Measurements from ENCODE around the gene ATP10A.

Gene ATP10A

DNA sequence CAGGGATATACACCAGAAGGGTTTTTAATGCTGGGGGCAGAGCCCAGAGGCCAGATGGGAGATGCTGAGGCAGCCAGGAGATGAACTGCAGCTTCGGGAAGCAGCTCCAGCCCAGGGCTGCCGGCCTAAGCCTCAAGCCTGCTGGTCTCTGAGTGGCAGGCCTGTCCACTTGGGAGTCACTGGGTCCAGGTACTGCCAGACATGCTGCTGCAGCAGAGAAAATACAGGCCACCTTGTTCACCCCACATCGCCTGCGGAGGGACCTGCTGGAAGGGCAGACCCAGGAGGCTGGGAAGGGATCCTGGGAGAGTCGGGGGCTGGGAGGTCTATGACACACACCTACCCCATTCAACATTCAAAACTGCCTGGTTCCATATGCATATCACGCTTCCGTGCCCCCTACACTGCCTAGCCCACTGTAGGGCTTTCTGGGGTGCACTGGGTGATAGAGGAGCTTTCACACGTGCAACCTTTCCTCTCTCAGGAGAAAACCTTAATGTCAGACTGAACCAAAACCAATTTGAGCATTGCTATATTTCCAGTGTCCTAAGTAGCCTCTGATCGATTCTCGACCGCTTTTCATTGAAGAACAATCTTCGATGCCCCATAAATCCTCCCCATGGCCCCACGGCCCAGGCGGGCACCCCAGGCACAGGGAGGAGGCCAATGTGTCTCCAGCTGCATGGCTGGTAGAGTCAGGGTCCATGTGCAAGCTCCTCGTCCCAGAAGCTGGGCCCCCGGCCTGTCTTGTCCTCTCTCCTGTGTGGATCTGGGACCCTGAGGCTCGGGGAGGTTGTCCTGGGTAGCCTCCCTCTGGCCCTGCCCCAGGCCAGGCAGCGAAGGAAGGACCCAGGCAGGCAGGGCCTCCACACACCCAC, 147.4 kb downstream of the ATP10A start:
- DNase-seq: no peak

DNA sequence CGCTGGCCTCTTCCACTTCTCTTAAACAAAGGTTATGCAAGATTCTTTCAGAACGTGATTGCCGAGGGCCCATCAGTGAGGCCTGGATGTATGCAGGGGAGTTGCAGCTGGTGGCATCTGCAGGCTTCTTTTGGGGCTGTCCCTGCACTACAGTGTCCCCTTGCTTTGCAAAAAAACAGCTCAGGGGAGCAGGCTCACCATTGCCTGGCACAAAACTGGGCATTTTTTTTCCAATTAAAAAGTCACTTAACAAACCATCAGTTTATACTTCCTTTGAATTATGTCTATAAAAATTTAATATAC, 148.6 kb downstream of the ATP10A start:
- no peak for DNase-seq

DNA sequence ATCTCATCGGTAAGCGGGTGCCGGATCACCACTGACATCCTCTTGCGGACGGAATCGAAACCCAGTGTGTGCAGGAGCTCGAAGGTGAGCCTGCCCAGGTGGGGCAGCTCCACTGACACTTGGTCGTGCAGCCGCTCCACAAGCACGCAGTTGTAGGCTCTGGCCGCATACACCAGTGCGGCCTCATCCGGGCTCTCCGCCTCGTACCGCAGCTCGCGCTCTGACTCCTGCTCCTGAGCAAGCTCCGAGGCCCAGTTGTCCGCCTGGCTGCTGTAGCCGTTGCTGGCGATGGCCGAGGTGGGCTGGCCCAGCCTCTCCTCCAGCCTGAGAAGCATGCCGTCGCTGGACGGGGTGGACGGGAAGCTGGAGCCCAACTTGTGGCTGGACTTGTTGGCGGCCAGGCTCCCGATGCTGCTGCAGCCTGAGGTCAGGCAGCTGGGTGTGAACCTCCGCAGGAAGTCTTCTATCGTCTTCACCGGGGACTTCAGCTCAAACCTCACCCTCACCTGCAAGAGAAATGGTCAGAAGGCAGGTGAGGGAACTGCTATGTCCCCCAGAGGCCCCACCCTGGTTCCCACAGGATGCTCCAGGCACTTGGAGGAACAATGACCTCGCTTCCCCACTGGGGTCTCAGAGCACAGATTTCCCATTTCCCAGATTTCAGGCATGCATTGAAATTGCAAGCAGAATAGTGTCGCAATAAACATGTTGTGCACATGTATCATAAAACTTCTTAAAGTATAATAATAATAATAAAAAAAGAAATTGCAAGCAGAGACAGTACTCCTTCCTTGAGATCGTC, 149.2 kb downstream of the ATP10A start:
- no peak for DNase-seq

DNA sequence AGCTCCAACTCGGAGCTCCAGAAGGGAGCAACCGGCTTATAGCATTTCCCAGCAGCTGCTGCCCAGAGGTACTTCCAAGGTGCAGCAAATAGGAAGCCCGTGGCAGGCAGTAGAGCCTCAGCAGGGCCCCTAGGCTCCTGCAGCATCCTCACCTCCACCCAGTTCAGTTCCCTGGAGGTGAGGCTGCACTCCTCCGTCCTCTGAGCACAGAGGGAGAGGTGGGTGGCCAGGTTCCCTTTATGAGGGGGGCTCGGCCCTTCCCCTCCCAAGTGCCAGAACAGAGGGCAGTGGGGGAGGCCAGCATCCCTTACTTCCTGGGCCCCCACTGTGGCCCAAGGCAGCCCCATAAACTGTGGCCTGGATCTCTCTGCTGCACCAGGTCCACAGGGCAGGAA, 150.2 kb downstream of the ATP10A start:
- DNase-seq: no peak

DNA sequence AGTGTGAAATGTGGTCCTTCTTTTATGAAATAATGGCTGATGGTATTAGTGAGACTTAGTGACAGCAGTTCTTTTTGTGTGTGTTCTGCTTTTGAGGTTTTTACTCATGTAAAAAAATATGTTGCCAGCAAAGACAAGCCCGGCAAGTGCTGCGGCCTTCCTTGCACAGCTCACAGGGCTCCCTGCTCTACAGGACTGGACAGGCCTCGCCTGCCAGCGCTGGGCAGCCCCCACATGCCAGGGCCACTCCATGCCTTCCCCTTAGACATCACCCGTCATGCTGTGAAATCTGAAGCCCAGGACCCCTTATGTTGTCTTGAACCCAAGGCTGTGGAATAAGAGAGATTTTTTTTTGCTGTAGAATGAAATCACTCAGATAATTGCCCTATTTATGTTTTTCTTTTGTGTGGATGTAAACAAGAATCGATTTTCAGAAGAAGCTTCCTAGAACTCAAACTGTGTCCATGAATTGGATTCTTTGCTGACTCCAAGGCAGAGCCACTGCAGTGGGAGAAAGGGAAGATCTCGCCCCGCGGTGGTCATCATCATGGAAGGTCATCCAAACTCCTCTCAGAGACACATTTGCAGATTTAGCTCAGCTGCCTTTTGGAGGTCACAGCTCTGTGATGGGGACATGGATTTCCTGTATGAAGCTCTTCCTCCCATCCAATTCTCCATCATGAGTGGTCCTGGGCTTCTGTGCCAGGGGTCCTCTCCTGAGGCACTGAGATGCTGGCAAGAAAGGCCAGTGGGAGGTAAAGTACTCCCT, 150.8 kb downstream of the ATP10A start:
- DNase-seq: no peak

DNA sequence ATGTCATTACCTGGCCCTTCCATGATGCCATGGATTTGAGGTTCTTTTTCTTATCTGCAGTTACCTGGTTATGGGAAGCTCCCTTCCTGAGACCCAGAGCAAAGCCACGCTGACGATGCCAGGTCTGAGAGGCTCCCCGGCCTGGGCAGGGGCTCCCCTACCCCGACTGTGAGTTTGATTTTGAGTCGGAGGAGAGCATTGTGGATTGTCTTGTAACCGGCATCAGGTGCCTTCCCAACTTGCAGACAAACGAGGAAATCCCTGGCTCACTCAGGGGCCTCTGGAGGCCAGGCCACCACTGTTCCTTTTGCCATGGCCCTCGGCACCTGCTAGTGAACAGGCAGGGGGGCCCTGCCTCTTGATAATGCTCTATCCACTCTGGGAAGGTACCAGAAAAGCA, 151.4 kb downstream of the ATP10A start:
- no peak for DNase-seq

DNA sequence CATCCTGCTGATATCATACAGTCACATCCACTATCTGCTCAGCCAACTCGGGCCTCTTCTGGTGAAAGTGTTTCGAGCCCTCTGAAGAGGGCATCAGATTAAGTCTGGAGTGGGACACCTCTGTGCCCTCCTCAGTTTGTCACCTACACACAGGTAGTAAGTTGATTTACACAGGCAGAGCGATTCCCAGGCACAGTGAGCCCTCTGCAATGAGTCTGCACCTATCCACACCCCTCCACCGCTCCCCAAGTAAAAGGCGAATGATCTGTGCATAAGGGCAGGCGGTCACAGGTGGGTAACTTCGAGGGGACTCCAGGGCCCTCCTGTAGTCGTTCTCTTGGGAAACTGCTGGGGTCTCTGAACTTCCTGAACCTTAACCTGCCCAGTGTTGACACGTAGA, 152.0 kb downstream of the ATP10A start:
- no peak for DNase-seq

DNA sequence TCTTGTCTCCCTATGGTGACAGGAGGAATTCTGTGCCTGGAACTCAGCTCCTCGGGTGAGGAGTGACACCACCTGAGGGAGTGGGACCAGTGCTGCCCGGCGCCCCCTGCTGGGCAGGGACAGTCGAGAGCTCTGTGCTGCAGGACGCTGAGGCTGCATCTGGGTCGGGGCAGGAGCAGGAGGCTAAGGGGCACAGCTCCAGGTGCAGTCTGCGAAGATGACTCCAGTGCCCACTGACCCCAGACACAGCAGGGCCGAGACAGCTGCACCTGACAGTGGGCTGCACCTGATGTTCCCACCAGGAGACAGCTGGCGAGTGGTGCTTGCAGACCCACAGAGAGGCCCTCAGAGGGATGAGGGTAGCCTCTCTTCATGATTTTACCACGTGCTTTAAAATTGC, 152.9 kb downstream of the ATP10A start:
- DNase-seq: no peak

DNA sequence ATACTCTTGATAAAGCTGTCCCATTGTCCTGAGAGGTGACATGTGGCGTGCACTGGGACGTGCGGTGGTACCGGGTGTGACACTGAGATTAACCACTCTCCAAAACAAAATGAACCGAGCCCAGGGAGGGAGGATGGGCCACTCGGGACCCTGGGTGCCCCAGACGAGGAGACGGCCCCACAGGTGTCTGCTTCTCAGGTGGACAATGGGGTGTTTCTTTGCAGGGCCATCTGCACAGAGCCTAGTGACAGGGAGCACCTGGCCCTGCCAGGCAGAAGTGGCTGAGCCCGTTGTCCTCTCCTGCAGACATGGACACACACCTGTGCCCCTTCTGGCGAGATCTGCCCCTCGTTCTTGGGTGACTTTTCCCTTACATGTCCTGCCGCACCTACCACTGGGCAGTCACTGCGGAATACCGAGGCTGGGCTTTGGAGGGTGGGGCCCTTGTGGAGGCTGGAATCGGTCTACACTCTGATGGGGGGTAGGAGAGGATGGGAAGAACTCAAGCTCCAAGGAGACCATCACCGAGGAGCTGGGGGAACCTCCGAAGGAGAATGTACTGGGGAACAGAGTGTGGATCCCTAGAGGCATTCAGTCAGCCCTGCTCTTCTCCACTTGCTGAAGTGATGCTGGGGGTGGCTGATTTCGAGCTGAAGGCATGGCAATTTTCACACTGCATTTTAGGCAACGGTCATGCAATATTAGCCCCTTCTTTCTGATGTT, 153.5 kb downstream of the ATP10A start:
- DNase-seq: no peak

DNA sequence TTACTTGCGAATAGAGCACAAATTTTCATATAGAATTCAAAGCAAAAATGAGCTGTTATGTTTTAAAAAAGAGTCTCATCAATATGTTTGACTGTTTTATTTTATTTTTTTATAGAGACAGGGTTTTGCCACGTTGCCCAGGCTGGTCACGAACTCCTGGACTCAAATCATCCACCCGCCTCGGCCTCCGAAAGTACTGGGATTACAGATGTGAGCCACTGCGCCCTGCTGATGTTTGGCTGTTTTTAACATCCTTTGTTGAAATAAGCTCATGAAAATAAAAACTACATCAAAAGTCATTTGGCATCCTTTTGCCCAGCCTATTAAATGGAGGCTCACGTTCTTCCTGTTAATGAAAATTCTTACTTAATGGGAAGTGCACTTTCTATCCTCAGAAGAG, 154.7 kb downstream of the ATP10A start:
- no peak for DNase-seq

DNA sequence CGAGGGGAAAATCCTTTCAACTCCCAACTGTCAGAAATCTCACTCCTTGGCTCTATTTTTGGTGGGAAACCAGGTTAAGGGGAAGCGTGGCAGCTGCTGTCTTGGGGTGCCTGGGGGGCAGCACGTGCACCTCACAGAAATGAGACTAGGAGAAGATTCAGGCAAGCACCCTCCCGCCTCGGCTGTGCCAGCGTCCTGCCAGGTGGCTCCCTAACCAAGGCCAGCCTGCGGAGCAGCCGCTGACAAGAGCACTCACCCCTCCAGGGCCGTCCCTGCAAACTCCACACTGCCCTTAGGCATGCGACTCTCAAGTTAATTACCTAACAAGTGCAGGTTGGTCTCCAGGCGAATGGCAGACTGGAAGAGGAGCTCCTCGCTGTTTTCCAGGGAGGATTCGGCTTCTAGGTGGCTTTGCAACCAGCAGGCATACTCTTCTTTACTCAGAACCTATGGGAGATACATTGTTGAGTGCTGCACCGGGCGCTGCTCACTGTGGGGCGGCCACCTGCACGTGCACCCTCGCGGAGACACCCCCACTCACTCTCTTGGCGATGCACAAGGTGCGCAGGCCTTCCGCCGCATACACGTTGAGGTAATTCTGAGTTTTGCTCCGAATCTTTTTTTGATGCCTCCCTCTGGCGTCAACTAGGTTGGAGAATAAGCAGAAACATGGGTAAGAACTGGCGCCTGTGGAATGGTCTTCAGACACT, 155.3 kb downstream of the ATP10A start:
- DNase-seq: no peak

DNA sequence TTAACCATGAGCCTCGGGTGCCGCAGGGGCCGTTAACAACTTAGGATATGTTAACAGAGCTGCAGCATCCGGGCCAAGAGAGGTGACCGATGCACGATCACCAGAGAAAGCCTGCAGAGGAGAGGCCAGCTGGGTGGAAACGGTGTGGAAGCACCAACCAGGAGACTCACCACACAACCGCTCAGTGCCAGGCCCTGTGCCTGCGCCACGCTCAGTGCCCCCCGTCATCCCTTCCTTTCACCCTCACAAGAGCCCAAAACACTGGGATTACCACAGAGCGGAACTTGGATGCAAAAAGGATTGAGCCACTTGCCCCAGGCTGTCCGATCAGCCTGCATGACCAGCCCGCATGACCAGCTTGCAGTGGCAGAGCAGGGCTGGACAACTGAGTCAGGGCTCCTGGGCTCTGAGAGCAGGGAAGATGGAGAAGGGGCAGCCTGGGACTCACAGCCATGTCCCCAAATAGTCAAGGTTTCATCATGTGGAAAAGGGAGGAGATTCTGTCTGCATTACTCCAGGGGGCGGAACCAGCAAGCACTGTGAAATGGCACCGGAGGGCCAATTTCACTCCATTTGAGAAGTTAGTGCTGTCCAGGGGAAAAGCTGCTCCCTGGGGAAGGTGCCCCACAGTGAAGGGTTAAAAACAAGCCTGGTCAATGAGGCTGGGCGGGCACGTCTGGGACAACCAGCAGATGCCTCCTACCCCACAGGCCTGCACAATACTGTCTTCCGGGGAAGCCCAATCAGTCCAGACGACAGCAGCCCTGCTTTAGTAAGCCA, 156.8 kb downstream of the ATP10A start:
- DNase-seq: no peak

DNA sequence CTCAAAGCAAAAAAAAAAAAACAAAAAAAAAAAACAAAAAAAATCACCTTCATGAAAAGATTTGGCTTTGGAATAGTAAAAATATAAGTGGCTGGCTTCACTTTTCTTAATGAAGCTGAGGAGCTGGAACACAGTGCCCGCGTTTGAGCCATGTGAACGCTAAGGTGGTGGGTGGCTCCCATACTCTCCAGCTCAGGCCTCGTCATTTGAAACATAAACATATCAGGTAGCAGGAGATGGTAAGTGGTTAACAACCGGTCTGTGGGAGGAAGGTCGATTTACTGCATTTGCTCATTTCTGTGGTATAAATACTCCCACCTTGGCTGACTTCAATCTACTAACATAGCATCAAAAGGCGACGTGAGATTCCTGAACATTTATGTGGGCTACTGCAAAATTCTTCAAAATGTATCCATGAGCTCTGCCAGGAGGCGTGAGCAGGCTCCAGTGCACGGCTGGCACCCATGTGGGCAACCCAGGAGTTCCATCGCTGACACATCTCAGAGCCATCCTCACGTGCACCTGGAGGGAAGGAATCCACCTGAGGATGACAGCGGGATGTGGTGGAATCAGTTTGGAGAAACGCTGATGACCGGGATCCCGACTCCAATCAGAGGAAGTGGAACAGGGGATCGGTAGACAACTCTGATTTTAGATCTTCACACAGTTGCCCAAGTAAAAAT, 157.6 kb downstream of the ATP10A start:
- no peak for DNase-seq

DNA sequence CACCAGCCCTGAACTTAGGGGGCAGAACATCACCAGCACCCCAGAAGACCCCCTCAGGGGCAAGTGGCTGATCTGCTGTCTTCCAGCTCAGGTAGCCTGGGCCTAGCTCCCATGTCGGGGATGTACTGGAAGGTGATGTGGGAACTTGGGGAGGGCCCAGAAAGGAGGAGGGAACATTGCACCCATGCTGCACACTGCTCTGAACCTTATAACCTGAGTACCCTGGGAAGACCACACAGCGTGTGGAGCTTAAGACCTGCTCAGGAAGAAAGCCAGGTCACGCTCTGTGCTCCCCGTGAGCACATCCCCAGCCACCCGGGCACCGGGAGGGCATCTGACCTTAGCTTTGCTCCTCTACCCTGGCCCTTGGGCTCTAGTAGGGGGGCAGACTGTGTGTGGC, 159.4 kb downstream of the ATP10A start:
- DNase-seq: no peak

DNA sequence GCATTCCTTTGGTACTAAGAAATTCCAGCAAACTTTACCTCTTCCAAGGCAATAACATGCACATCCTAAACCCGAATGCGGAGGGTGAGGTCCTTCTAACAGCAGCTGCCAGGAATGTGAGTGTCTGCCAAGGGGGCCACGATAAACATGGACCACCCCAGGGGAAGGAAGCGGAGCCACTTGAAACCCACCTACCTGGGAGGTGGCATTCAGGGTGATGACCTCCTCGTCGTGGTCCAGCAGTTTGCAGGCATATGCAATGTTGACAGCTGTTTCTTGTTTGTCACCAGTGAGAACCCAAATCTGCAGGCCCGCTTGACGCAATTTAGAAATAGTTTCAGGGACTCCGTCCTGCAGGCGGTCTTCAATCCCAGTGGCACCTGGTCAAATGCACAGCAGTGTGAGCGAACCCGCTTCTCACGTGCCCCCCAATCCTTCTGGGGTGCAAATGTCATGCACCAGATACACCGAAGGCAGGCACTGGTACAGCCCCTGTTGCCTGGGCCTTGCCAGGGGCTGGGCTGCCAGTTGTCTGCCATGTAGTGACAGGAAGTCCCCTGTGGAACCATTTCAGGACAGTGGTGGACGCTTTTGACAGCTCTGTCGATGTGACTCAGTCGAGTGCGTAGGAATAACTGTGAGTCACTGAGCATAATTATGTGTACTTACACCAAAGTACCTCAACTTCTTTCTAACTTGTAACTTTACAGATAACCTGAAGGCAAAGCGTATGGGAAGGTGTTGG, 161.2 kb downstream of the ATP10A start:
- no peak for DNase-seq

DNA sequence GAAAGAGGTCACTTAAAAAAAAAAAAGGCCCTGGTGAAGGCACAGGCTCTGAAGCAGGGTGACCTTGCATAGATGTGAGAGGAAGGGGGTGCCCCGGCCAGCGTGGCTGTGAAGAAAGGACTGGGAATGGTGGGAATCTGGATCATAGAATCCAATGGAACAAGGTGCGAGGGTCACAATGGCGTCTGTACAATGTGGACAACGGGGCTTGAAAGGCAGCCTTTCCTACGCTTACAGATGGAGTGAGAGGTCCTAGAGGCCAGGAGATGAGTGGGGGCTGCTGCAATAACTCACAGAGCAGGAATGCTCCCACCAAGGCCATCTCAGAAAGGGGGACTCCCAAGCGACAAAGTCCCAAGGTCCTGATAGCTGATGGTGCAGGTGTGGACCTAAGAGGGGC, 162.2 kb downstream of the ATP10A start:
- no peak for DNase-seq

DNA sequence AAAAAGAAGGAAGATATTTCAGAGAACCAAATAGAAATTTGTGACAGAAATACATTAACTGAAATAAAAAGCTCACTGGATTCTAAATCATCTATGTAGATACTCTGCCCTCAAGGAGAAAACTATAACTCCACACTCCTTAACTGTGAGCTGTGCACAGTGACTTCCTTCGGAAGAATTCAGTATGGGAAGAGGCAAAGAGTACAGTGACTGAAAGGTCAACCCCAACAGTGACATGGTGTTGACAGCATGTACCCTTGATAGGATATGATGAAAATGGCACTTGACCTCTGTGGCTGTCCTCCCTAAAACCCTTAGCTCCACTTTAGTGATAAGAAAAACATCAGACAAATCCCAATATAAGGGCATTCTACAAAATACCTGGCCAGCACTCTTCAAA, 165.5 kb downstream of the ATP10A start:
- no peak for DNase-seq

DNA sequence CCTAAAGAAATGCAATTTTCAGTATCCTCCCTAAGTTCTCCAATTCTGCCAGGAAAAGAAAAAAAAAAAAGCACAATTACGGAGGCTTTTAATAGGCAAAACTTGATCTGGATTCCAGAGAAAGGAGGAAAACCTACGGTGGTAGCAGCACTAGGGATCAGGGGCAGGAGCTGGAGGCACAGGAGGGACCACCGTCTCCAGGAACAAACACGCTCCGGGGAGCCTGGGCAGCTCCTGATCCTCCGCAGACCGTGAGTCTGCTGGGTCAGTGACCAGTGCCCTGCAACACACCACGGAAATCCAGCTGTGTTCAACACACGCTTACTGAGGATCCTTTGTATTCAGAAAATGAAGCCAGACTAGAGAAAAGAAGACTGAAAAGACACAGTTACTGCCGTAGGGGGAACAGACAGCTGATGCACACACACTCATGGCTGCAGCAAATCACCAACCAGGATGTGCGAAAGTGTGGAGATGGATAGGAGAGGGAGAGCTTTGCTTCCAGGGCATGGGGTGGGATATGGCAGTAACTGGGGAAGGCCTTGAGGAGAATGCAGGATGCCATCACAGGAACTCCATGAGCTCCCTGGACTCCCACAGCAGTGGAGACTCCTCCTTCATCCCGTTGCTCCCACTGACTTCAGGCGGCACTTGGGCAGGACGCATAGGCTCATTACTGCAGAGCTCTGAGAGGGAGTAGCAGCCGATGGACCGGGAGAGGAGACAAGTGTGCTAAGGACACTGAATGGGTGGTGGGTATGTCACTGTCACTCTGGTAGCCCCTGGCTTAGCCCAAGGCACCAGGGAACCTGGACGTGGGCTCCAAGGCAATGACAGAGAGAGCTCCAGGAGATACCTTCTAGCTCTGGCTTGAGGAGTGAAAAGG, 167.0 kb downstream of the ATP10A start:
- DNase-seq: no peak

DNA sequence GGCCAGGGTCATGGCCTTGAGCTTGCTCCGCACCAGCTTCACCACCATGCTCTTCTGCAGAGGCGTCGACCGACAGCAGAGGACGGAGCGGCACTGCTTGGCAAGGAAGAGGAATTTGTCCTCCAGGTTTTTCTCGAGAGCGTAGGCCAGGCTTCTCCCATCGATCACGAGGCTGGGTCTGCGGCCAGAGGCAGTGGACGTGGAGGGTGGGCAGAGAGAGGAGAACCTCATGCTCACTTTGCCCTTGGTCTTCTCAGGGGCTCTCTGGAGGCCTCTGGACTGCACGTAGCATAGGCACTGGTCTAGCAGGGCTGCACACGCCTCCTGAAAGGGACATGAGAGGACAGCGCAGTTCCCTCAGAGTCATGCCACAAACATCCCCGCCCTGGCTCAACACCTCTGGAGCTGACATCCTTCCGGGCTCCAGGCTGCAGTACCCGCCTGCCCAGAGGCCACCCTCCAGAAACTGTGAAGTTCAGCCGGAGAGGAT, 168.3 kb downstream of the ATP10A start:
- no peak for DNase-seq

Data from NCI-H510A (cell line).